ENCODE results near the gene TSKU. TPM values are rescaled to one million over a fixed set of nuclear protein-coding genes. Genes with fewer than 3 reads are reported as not detected.
A peak's percentile ranks its signal among the peaks of the same experiment; 100 is the strongest.

TSKU gene
- total and polyA plus RNA-seq, 9 of the 15 experiments (the other 6 are each of a cell fraction or from before 2014, with no cell fraction given), result 0.60 to 11.9 (median 8.4) TPM

DNA sequence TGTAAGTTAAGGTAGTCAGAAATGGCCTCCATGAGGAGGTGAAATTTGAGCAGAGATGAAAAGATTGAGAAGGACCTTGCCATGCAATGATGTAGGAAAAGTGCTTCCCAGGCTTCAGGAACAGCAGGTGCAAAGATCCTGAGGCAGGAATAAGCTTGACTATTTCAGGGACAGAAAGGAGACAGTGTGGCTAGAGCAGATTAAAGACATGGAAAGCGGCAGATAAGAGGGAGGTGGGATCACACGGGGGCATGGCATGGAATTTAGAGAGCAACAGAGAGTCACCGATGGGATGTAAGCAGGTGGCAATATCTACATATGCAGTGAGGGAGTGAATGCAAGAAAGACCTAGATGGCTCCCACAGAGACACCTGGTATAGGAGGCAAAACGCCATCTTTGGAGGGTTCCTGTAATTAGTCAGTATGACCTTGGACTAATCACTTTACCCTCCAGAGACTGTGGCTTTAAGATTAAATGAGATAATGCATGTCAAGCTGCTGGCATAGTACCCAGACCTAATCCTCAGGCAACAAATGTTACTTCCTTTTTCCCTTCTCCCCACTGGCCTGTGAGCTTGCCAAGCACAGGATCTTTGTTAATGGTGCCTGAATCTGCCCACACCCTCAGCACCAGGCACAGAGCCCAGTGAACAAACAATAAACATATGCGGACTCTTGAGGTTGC lies 52.9 kb downstream of the TSKU start:
- H3K9me3 ChIP-seq (replicated peaks; ENCODE audit: control insufficient read depth, insufficient read depth, low read depth, low read length), result no peaks in the 10 kb centered on the region
- H3K9me1 ChIP-seq (ENCODE audit: control insufficient read depth, insufficient read depth, low read length), result no peaks in the 10 kb centered on the region
- H3K9ac ChIP-seq (ENCODE audit: insufficient read depth in 1 of 2, low read depth in 2 of 2, low read length in 2 of 2), result no peak overlapping the region
- H2AFZ ChIP-seq (ENCODE audit: low read depth, low read length), result 0 out of 2 replicates have a peak overlapping the region, but pooled peaks have one; percentile 13
- H3K4me3 ChIP-seq, result no peak overlapping the region
- BruUV-seq (replicated peaks), result no TSS peak
- H3K4me1 ChIP-seq (replicated peaks in 1 of 2; ENCODE audit: control insufficient read depth in 2 of 2, insufficient read depth in 2 of 2, low read length in 2 of 2), result peaks cover 24 to 28% of the 10 kb centered on the region in 2 experiments; a peak in 3 of 5 replicates
- no peaks in the 10 kb centered on the region for H3K27me3 ChIP-seq (ENCODE audit: control insufficient read depth in 2 of 2, insufficient read depth in 2 of 2, low read length in 2 of 2)
- ChIA-PET CTCF (ENCODE audit: low intra/inter-chr PET ratio) (no interaction called here), POLR2A (interaction anchor here (0.6 to 1.1 kb wide), 4 partner anchors 12 to 51 kb away, joined by 3 read pairs; no protein-coding TSS in a partner anchor)
- in situ Hi-C loops (cut with MboI), result no loop called here
- H3K79me2 ChIP-seq (ENCODE audit: control insufficient read depth, insufficient read depth, low read length), result no peaks in the 10 kb centered on the region
- intact Hi-C loops (cut with micrococcal nuclease), result loop anchor here (5.0 kb wide), 1 partner anchor 34 kb away; no protein-coding TSS in a partner anchor
- WGBS (ENCODE audit: insufficient coverage, low coverage, missing lambda C conversion rate), result 20% methylated on average over 5 of the region's 5 CpGs
- no peak for ATAC-seq
- DNase-seq (ENCODE audit: extremely low read depth in 1 of 4, low spot score in 3 of 4), result no peak
- no peak for FAIRE-seq
- H3K36me3 ChIP-seq (ENCODE audit: control insufficient read depth, insufficient read depth, low read length), result no peaks in the 10 kb centered on the region
- no peaks in the 10 kb centered on the region for H4K20me1 ChIP-seq (replicated peaks; ENCODE audit: control insufficient read depth, insufficient read depth, low read length)
- no peak overlapping the region for H3K27ac ChIP-seq (ENCODE audit: extremely low read depth, low read depth, low read length)
- peak overlapping the region; percentile 13; the same call in 1 of the 2 replicates for H3K4me2 ChIP-seq (ENCODE audit: insufficient read depth, low read length)
- peak; percentile 94 for TF ChIP-seq ESRRA (IDR thresholded peaks at IDR 0.05; ENCODE audit: borderline replicate concordance, low read depth)
- TF ChIP-seq CBFA2T2 (conservative IDR thresholded peaks at IDR 0.05), result peak; percentile 62
- TF ChIP-seq KDM1A (IDR thresholded peaks at IDR 0.05), result peak in 1 of 2 experiments; percentile 68; a peak in 2 of 4 replicates
- TF ChIP-seq BCOR (IDR thresholded peaks at IDR 0.05), result peak; percentile 76
- TF ChIP-seq TAL1 (IDR thresholded peaks at IDR 0.05), result peak; percentile 42; the same call in 1 of the 2 replicates
- TF ChIP-seq HDAC1 (IDR thresholded peaks at IDR 0.05), result 0 out of 4 replicates have a peak, but pooled peaks of 1 of the 2 experiments have one; percentile 34
- no peak for TF ChIP-seq EGR1 (conservative IDR thresholded peaks at IDR 0.05)
- TF ChIP-seq, protein P1, sequence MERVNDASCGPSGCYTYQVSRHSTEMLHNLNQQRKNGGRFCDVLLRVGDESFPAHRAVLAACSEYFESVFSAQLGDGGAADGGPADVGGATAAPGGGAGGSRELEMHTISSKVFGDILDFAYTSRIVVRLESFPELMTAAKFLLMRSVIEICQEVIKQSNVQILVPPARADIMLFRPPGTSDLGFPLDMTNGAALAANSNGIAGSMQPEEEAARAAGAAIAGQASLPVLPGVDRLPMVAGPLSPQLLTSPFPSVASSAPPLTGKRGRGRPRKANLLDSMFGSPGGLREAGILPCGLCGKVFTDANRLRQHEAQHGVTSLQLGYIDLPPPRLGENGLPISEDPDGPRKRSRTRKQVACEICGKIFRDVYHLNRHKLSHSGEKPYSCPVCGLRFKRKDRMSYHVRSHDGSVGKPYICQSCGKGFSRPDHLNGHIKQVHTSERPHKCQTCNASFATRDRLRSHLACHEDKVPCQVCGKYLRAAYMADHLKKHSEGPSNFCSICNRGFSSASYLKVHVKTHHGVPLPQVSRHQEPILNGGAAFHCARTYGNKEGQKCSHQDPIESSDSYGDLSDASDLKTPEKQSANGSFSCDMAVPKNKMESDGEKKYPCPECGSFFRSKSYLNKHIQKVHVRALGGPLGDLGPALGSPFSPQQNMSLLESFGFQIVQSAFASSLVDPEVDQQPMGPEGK (CRISPR knock-in tag; IDR thresholded peaks at IDR 0.05; ENCODE audit: borderline replicate concordance), result no peak
- TF ChIP-seq SMARCA5 (IDR thresholded peaks at IDR 0.05), result peak; percentile 64; the same call in 1 of the 2 replicates
- no peak for TF ChIP-seq CREB1 (IDR thresholded peaks at IDR 0.05)
- no peak for TF ChIP-seq CREB1 (CRISPR knock-in tag; IDR thresholded peaks at IDR 0.05)
- 0 out of 2 replicates have a peak, but pooled peaks have one; percentile 31 for TF ChIP-seq MTA2 (IDR thresholded peaks at IDR 0.05; ENCODE audit: low read depth)
- peak; percentile 31 for TF ChIP-seq SMARCB1 (IDR thresholded peaks at IDR 0.05; ENCODE audit: insufficient read length, low read depth)
- peak; percentile 74 for TF ChIP-seq CBFA2T3 (IDR thresholded peaks at IDR 0.05)
- TF ChIP-seq HDAC2 (IDR thresholded peaks at IDR 0.05), result 0 out of 2 replicates have a peak, but pooled peaks have one; percentile 39
- TF ChIP-seq ZBTB33 (CRISPR knock-in tag; IDR thresholded peaks at IDR 0.05), result no peak
- peak; percentile 30; the same call in 1 of the 2 replicates for TF ChIP-seq NCOR1 (IDR thresholded peaks at IDR 0.05)
- peak; percentile 45; the same call in 1 of the 2 replicates for TF ChIP-seq DPF2 (IDR thresholded peaks at IDR 0.05)
- TF ChIP-seq HDGF (IDR thresholded peaks at IDR 0.05), result peak; percentile 57; the same call in 1 of the 2 replicates
- TF ChIP-seq ADNP (tag; IDR thresholded peaks at IDR 0.05), result peak; percentile 39; the same call in 1 of the 2 replicates
- TF ChIP-seq TCF3 (CRISPR knock-in tag; IDR thresholded peaks at IDR 0.05), result peak; percentile 39; the same call in 1 of the 2 replicates
- TF ChIP-seq GATA2 (CRISPR knock-in tag; IDR thresholded peaks at IDR 0.05), result 0 out of 2 replicates have a peak, but pooled peaks have one; percentile 23
- TF ChIP-seq RBM25 (IDR thresholded peaks at IDR 0.05; ENCODE audit: low read depth, low read length, severe bottlenecking), result peak; percentile 69

Data from K562 (cell line).